Breast epithelium (tissue), 4 donors: Measurements from ENCODE around the gene HSPBAP1. TPM values are rescaled to one million over a fixed set of nuclear protein-coding genes. Genes with fewer than 3 reads are reported as not detected.
"Not testable (repeated sequence)": the region's sequence is repeated elsewhere in the genome, so short reads cannot be mapped to it uniquely, and the experiment has no call there.

Source experiments
- DNase-seq, 2 donors: peaks; one replicate each; pipeline ENCODE4 v3.0.0-alpha.2; 2019; ENCODE audit warnings: low spot score in 2 of 2
- H3K27ac ChIP-seq, 2 donors: fragments of 200-600 bp; sonication (generic) in 1 of 2; one replicate each; pipeline ENCODE4 v1.5.1; 2016 to 2019; ENCODE audit warnings: mild to moderate bottlenecking in 1 of 2
- H3K27me3 ChIP-seq, 2 donors: fragments of 200-600 bp; sonication (generic) in 1 of 2; one replicate each; pipeline versions ENCODE4 v1.5.1 to v1.6.0; 2017 to 2019; ENCODE audit warnings: control low read depth in 1 of 2, mild to moderate bottlenecking in 1 of 2
- H3K36me3 ChIP-seq: fragments of 200-600 bp; one replicate; pipeline ENCODE4 v1.5.1; 2019
- H3K4me1 ChIP-seq, 2 donors: fragments of 200-600 bp; sonication (generic); one replicate each; pipeline ENCODE4 v1.5.1; 2016 to 2019; ENCODE audit warnings: control low read depth in 1 of 2
- H3K4me3 ChIP-seq, 3 donors: fragments of 200-600 bp; sonication (generic); 1 replicate in 2 of 3; 2 replicates in 1 of 3; pipeline ENCODE4 v1.5.1; 2016 to 2019; ENCODE audit warnings: mild to moderate bottlenecking in 3 of 3, moderate library complexity in 2 of 3
- H3K9me3 ChIP-seq, 2 donors: fragments of 200-600 bp; sonication (generic) in 1 of 2; one replicate each; pipeline ENCODE4 v1.5.1; 2016 to 2019; ENCODE audit warnings: control low read depth in 1 of 2
- CTCF ChIP-seq, 3 donors: fragments of 450-650 bp; IDR thresholded peaks; one replicate each; pipeline ENCODE4 v1.5.1; 2016 to 2017; ENCODE audit warnings: antibody characterized with exemption in 3 of 3, mild to moderate bottlenecking in 3 of 3, moderate library complexity in 3 of 3
- POLR2A ChIP-seq: fragments of 450-650 bp; IDR thresholded peaks from one replicate; pipeline ENCODE4 v1.6.1; 2016; ENCODE audit warnings: antibody characterized with exemption, mild to moderate bottlenecking, moderate library complexity
- POLR2AphosphoS5 ChIP-seq, 3 donors: sonication (generic); formaldehyde crosslinking; IDR thresholded peaks; one replicate each; pipeline ENCODE4 v1.6.1; 2017; ENCODE audit warnings: antibody characterized with exemption in 3 of 3
- intact Hi-C: fragments of 100-400 bp; cut with DNase I; formaldehyde crosslinking; loops from one replicate; pipeline ENCODE4 v1.15.1; 2023; ENCODE audit warnings: low total_unique reads
- total RNA-seq, 3 donors: library from RNA; depleted of rRNA; stranded (reverse); fragments of >200 nt; gene quantifications; one replicate each; pipeline ENCODE4 v1.1.0, GENCODE V29; 2016

The HSPBAP1 gene
- total RNA-seq, 3 donors from 2014 or later = 11.7 to 18.6 (median 15.7) TPM

GRCh38 chr3:122748347-122748746, 45.3 kb downstream of the HSPBAP1 start:
- TF ChIP-seq CTCF (IDR thresholded peaks at IDR 0.05) (no peak), POLR2AphosphoS5 (IDR thresholded peaks at IDR 0.05) (no peak), POLR2A (no peak)
- no peak overlapping the region for H3K27ac ChIP-seq
- H3K9me3 ChIP-seq = no peaks in the 10 kb centered on the region
- no peak for DNase-seq
- intact Hi-C loops = no loop called here
- no peaks in the 10 kb centered on the region for H3K4me1 ChIP-seq
- H3K36me3 ChIP-seq = no peaks in the 10 kb centered on the region
- H3K27me3 ChIP-seq = no peaks in the 10 kb centered on the region
- H3K4me3 ChIP-seq = no peak overlapping the region

- H3K36me3 ChIP-seq, H3K27me3 ChIP-seq, H3K4me1 ChIP-seq, intact Hi-C loops, H3K4me3 ChIP-seq, H3K9me3 ChIP-seq, H3K27ac ChIP-seq, DNase-seq: not testable (repeated sequence)
Observed at GRCh38 chr3:122747295-122747694, 46.3 kb downstream of the HSPBAP1 start.

- Histone ChIP-seq H3K27ac (no peak overlapping the region), H3K9me3 (no peaks in the 10 kb centered on the region), H3K27me3 (no peaks in the 10 kb centered on the region), H3K36me3 (no peaks in the 10 kb centered on the region), H3K4me3 (no peak overlapping the region), H3K4me1 (no peaks in the 10 kb centered on the region)
- intact Hi-C loops = no loop called here
- DNase-seq = no peak
- no peak for TF ChIP-seq POLR2AphosphoS5 (IDR thresholded peaks at IDR 0.05)
Observed at GRCh38 chr3:122745369-122746021, 48.1 kb downstream of the HSPBAP1 start.

GRCh38 chr3:122743581-122744120, 50.0 kb downstream of the HSPBAP1 start:
- no peaks in the 10 kb centered on the region for H3K36me3 ChIP-seq

GRCh38 chr3:122742234-122742633, 51.4 kb downstream of the HSPBAP1 start:
- DNase-seq = no peak
- Histone ChIP-seq H3K36me3 (no peaks in the 10 kb centered on the region), H3K9me3 (no peaks in the 10 kb centered on the region), H3K27ac (no peak overlapping the region), H3K27me3 (no peaks in the 10 kb centered on the region), H3K4me3 (no peak overlapping the region), H3K4me1 (no peaks in the 10 kb centered on the region)
- TF ChIP-seq POLR2AphosphoS5 (IDR thresholded peaks at IDR 0.05) = no peak
- TF ChIP-seq CTCF (IDR thresholded peaks at IDR 0.05) = no peak
- intact Hi-C loops = no loop called here

More at GRCh38 chr3:122743581-122744120, 50.0 kb downstream of the HSPBAP1 start:
- TF ChIP-seq CTCF (IDR thresholded peaks at IDR 0.05) (no peak), POLR2A (no peak), POLR2AphosphoS5 (IDR thresholded peaks at IDR 0.05) (no peak)
- Histone ChIP-seq H3K4me3 (no peak overlapping the region), H3K9me3 (no peaks in the 10 kb centered on the region), H3K27me3 (no peaks in the 10 kb centered on the region), H3K4me1 (no peaks in the 10 kb centered on the region), H3K27ac (no peak overlapping the region)
- intact Hi-C loops = no loop called here
- DNase-seq = no peak

GRCh38 chr3:122739172-122739571, 54.5 kb downstream of the HSPBAP1 start:
- intact Hi-C loops = no loop called here
- no peak overlapping the region for H3K27ac ChIP-seq
- H3K27me3 ChIP-seq = no peaks in the 10 kb centered on the region
- no peaks in the 10 kb centered on the region for H3K4me1 ChIP-seq
- H3K4me3 ChIP-seq = no peak overlapping the region
- H3K9me3 ChIP-seq = no peaks in the 10 kb centered on the region
- H3K36me3 ChIP-seq = no peaks in the 10 kb centered on the region
- TF ChIP-seq POLR2AphosphoS5 (IDR thresholded peaks at IDR 0.05) (no peak), POLR2A (no peak), CTCF (IDR thresholded peaks at IDR 0.05) (no peak)
- DNase-seq = no peak

GRCh38 chr3:122732682-122733525, 60.7 kb downstream of the HSPBAP1 start:
- H3K36me3 ChIP-seq, H3K27me3 ChIP-seq, H3K4me3 ChIP-seq, H3K9me3 ChIP-seq, DNase-seq, H3K27ac ChIP-seq, H3K4me1 ChIP-seq, intact Hi-C loops: not testable (repeated sequence)
